Activated T-cell treated with anti-CD3 and anti-CD28 coated beads, Interleukin-2, amount 50 U/mL, for 4 hours (primary cell): ENCODE measurements around the gene CASQ2. TPM values are rescaled to one million over a fixed set of nuclear protein-coding genes. Genes with fewer than 3 reads are reported as not detected.

Source experiments
- ATAC-seq, 2 donors: fragments of 200-7000 bp; cut with Tn5 transposase; one replicate each; pipeline ENCODE4 v1.10.0; 2021
- DNase-seq: peaks from one replicate; pipeline ENCODE4 v3.0.0-alpha.2; 2020
- H3K27me3 Mint-ChIP-seq: one replicate; pipeline ENCODE4 v1.8.0; 2021; ENCODE audit warnings: low read depth, mixed read lengths
- H3K36me3 Mint-ChIP-seq: one replicate; pipeline ENCODE4 v1.8.0; 2022; ENCODE audit warnings: mixed read lengths; ENCODE audit not compliant: insufficient read depth
- H3K4me1 Mint-ChIP-seq: one replicate; pipeline ENCODE4 v1.8.0; 2021; ENCODE audit warnings: low read depth, mixed read lengths
- H3K4me3 Mint-ChIP-seq: one replicate; pipeline ENCODE4 v1.8.0; 2021; ENCODE audit warnings: mild to moderate bottlenecking, moderate library complexity, mixed read lengths
- H3K9me3 Mint-ChIP-seq: one replicate; pipeline ENCODE4 v1.8.0; 2021; ENCODE audit warnings: mixed read lengths
- total RNA-seq, 3 donors: library from RNA; stranded (reverse); gene quantifications; one replicate each; pipeline ENCODE4 v1.2.1, GENCODE V29; 2021

CASQ2 gene
- total RNA-seq, 3 donors from 2014 or later: not detected

- no peak overlapping the region for H3K4me3 Mint-ChIP-seq
- no peak for DNase-seq
- no peak for ATAC-seq
- H3K27me3 Mint-ChIP-seq: peaks cover 3% of the 10 kb centered on the region
- no peaks in the 10 kb centered on the region for H3K36me3 Mint-ChIP-seq
- H3K9me3 Mint-ChIP-seq: no peaks in the 10 kb centered on the region
- no peaks in the 10 kb centered on the region for H3K4me1 Mint-ChIP-seq
Observed at GRCh38 chr1:115728341-115728740, 40.2 kb downstream of the CASQ2 start.

GRCh38 chr1:115727706-115728249, 40.7 kb downstream of the CASQ2 start:
- Mint-ChIP-seq H3K36me3 (no peaks in the 10 kb centered on the region), H3K27me3 (peaks cover 3% of the 10 kb centered on the region), H3K4me3 (no peak overlapping the region), H3K4me1 (no peaks in the 10 kb centered on the region), H3K9me3 (no peaks in the 10 kb centered on the region)
- ATAC-seq: no peak
- DNase-seq: no peak

- H3K4me1 Mint-ChIP-seq: no peaks in the 10 kb centered on the region
- ATAC-seq: no peak
- no peaks in the 10 kb centered on the region for H3K9me3 Mint-ChIP-seq
- no peak overlapping the region for H3K4me3 Mint-ChIP-seq
- H3K27me3 Mint-ChIP-seq: peaks cover 3% of the 10 kb centered on the region
- no peak for DNase-seq
- no peaks in the 10 kb centered on the region for H3K36me3 Mint-ChIP-seq
Observed at GRCh38 chr1:115726570-115726969, 41.9 kb downstream of the CASQ2 start.

GRCh38 chr1:115726161-115726560, 42.4 kb downstream of the CASQ2 start:
- Mint-ChIP-seq H3K4me3 (no peak overlapping the region), H3K36me3 (no peaks in the 10 kb centered on the region), H3K9me3 (no peaks in the 10 kb centered on the region), H3K27me3 (peaks cover 3% of the 10 kb centered on the region), H3K4me1 (no peaks in the 10 kb centered on the region)
- DNase-seq (no peak), ATAC-seq (no peak)

- H3K36me3 Mint-ChIP-seq: no peaks in the 10 kb centered on the region
- peaks cover 3% of the 10 kb centered on the region for H3K27me3 Mint-ChIP-seq
- ATAC-seq: no peak
- no peak overlapping the region for H3K4me3 Mint-ChIP-seq
- no peaks in the 10 kb centered on the region for H3K4me1 Mint-ChIP-seq
- DNase-seq: no peak
- no peaks in the 10 kb centered on the region for H3K9me3 Mint-ChIP-seq
Observed at GRCh38 chr1:115725600-115725999, 42.9 kb downstream of the CASQ2 start.

GRCh38 chr1:115723756-115724155, 44.8 kb downstream of the CASQ2 start:
- H3K27me3 Mint-ChIP-seq: peaks cover 3% of the 10 kb centered on the region
- no peaks in the 10 kb centered on the region for H3K36me3 Mint-ChIP-seq
- no peaks in the 10 kb centered on the region for H3K4me1 Mint-ChIP-seq
- H3K4me3 Mint-ChIP-seq: no peak overlapping the region
- DNase-seq: no peak
- no peaks in the 10 kb centered on the region for H3K9me3 Mint-ChIP-seq
- ATAC-seq: no peak

- Mint-ChIP-seq H3K27me3 (peaks cover 5% of the 10 kb centered on the region), H3K4me3 (no peak overlapping the region), H3K4me1 (no peaks in the 10 kb centered on the region), H3K9me3 (no peaks in the 10 kb centered on the region), H3K36me3 (no peaks in the 10 kb centered on the region)
- ATAC-seq: no peak
- no peak for DNase-seq
Observed at GRCh38 chr1:115722221-115722620, 46.3 kb downstream of the CASQ2 start.

- Mint-ChIP-seq H3K36me3 (no peaks in the 10 kb centered on the region), H3K27me3 (peaks cover 7% of the 10 kb centered on the region), H3K4me1 (no peaks in the 10 kb centered on the region), H3K9me3 (no peaks in the 10 kb centered on the region), H3K4me3 (no peak overlapping the region)
- ATAC-seq: no peak
- DNase-seq: no peak
Observed at GRCh38 chr1:115719285-115719684, 49.2 kb downstream of the CASQ2 start.

GRCh38 chr1:115718011-115718754, 50.3 kb downstream of the CASQ2 start:
- Mint-ChIP-seq H3K4me1 (no peaks in the 10 kb centered on the region), H3K36me3 (no peaks in the 10 kb centered on the region), H3K27me3 (peaks cover 7% of the 10 kb centered on the region), H3K9me3 (no peaks in the 10 kb centered on the region), H3K4me3 (no peak overlapping the region)
- DNase-seq (no peak), ATAC-seq (no peak)

GRCh38 chr1:115717541-115717940, 51.0 kb downstream of the CASQ2 start:
- no peak for DNase-seq
- ATAC-seq: no peak
- Mint-ChIP-seq H3K36me3 (no peaks in the 10 kb centered on the region), H3K4me3 (no peak overlapping the region), H3K9me3 (no peaks in the 10 kb centered on the region), H3K4me1 (no peaks in the 10 kb centered on the region), H3K27me3 (peaks cover 7% of the 10 kb centered on the region)

GRCh38 chr1:115714572-115715141, 53.9 kb downstream of the CASQ2 start:
- Mint-ChIP-seq H3K4me1 (no peaks in the 10 kb centered on the region), H3K27me3 (peaks cover 11% of the 10 kb centered on the region), H3K9me3 (no peaks in the 10 kb centered on the region), H3K4me3 (no peak overlapping the region), H3K36me3 (no peaks in the 10 kb centered on the region)
- no peak for DNase-seq
- no peak for ATAC-seq

- ATAC-seq: no peak
- peaks cover 17% of the 10 kb centered on the region for H3K27me3 Mint-ChIP-seq
- DNase-seq: no peak
- no peaks in the 10 kb centered on the region for H3K4me1 Mint-ChIP-seq
- no peaks in the 10 kb centered on the region for H3K9me3 Mint-ChIP-seq
- no peaks in the 10 kb centered on the region for H3K36me3 Mint-ChIP-seq
- H3K4me3 Mint-ChIP-seq: no peak overlapping the region
Observed at GRCh38 chr1:115713906-115714305, 54.6 kb downstream of the CASQ2 start.

- Mint-ChIP-seq H3K9me3 (no peaks in the 10 kb centered on the region), H3K36me3 (no peaks in the 10 kb centered on the region), H3K4me3 (no peak overlapping the region), H3K4me1 (no peaks in the 10 kb centered on the region), H3K27me3 (peaks cover 16% of the 10 kb centered on the region)
- DNase-seq (no peak), ATAC-seq (peak in 1 of 2 donors; percentile 9)
Observed at GRCh38 chr1:115712911-115713609, 55.5 kb downstream of the CASQ2 start.

GRCh38 chr1:115710859-115711624, 57.5 kb downstream of the CASQ2 start:
- H3K36me3 Mint-ChIP-seq: no peaks in the 10 kb centered on the region
- H3K4me3 Mint-ChIP-seq: no peak overlapping the region
- H3K4me1 Mint-ChIP-seq: no peaks in the 10 kb centered on the region
- DNase-seq: no peak
- ATAC-seq: no peak
- peaks cover 23% of the 10 kb centered on the region for H3K27me3 Mint-ChIP-seq
- no peaks in the 10 kb centered on the region for H3K9me3 Mint-ChIP-seq
